B cell (primary cell): ENCODE data around the gene NIPAL3. TPM values are rescaled to one million over a fixed set of nuclear protein-coding genes. Genes with fewer than 3 reads are reported as not detected.

Experiments
- ATAC-seq: fragments of 200-7000 bp; cut with Tn5 transposase; one replicate; pipeline ENCODE4 v1.10.0; 2021; ENCODE audit warnings: low read depth, mild to moderate bottlenecking, moderate number of reproducible peaks, moderate library complexity
- CTCF ChIA-PET: fragments of 350-600 bp; sonication (Branson Sonifier 250); formaldehyde crosslinking; loops from one replicate; lab custom pipeline; 2021; ENCODE audit warnings: antibody characterized with exemption, inconsistent platforms; lab: Charles Lee
- POLR2A ChIA-PET: fragments of 350-600 bp; sonication (Branson Sonifier 250); formaldehyde crosslinking; loops from one replicate; lab custom pipeline; 2021; ENCODE audit warnings: antibody characterized with exemption; lab: Charles Lee
- DNase-seq: peaks from one replicate; pipeline ENCODE4 v3.0.0; 2013
- H2AFZ ChIP-seq: 2 replicates; pipeline ENCODE4 v1.6.1; 2012; ENCODE audit warnings: mild to moderate bottlenecking, low read depth, low read length; ENCODE audit not compliant: insufficient read depth, poor library complexity, severe bottlenecking
- H3K27ac ChIP-seq, 2 donors: 1 replicate in 1 of 2; 2 replicates in 1 of 2; pipeline ENCODE4 v1.5.1; 2012 to 2013; ENCODE audit warnings: low read length in 2 of 2, mild to moderate bottlenecking in 2 of 2, moderate library complexity in 1 of 2
- H3K27me3 ChIP-seq, 4 experiments: fragments of 200-600 bp in 1 of 4; sonication (generic) in 1 of 4; replicated peaks in 1 of 4; 1 replicate in 2 of 4; 2 replicates in 2 of 4; pipeline versions ENCODE4 v1.6.1 to v1.7.0; 2013 to 2016; ENCODE audit warnings: low read length in 3 of 4, mild to moderate bottlenecking in 2 of 4, mixed read lengths in 1 of 4, moderate library complexity in 1 of 4; ENCODE audit not compliant: insufficient read depth in 4 of 4, control insufficient read depth in 3 of 4; ENCODE audit errors: control extremely low read depth in 1 of 4
- H3K36me3 ChIP-seq, 2 experiments: replicated peaks in 1 of 2; 1 replicate in 1 of 2; 2 replicates in 1 of 2; pipeline versions ENCODE4 v1.6.1 to v1.7.1; 2013; ENCODE audit warnings: low read length in 1 of 2; ENCODE audit not compliant: insufficient read depth in 2 of 2, control insufficient read depth in 1 of 2; ENCODE audit errors: control extremely low read depth in 1 of 2, extremely low read depth in 1 of 2
- H3K4me1 ChIP-seq, 2 donors: fragments of 200-600 bp in 1 of 2; sonication (generic) in 1 of 2; 1 replicate in 1 of 2; 2 replicates in 1 of 2; pipeline versions ENCODE4 v1.5.1 to v1.6.1; 2013 to 2017; ENCODE audit warnings: low read length in 2 of 2; ENCODE audit not compliant: control insufficient read depth in 2 of 2, insufficient read depth in 2 of 2
- H3K4me2 ChIP-seq: replicated peaks from 2 replicates; pipeline ENCODE3; 2012; ENCODE audit warnings: mild to moderate bottlenecking, low read depth, low read length; ENCODE audit not compliant: poor library complexity, severe bottlenecking
- H3K4me3 ChIP-seq, 5 experiments: fragments of 200-600 bp in 1 of 5; sonication (generic) in 1 of 5; 1 replicate in 3 of 5; 2 replicates in 2 of 5; pipeline versions ENCODE4 v1.5.1 to v1.7.0; 2011 to 2016; ENCODE audit warnings: low read length in 4 of 5, mild to moderate bottlenecking in 4 of 5, low read depth in 2 of 5, control low read depth in 1 of 5, moderate library complexity in 1 of 5; ENCODE audit not compliant: insufficient read depth in 1 of 5; ENCODE audit errors: control extremely low read depth in 1 of 5, extremely low read depth in 1 of 5
- H3K79me2 ChIP-seq: fragments of 200-600 bp; sonication (generic); one replicate; pipeline ENCODE4 v1.6.0; 2016; ENCODE audit warnings: low read length; ENCODE audit not compliant: control insufficient read depth, insufficient read depth
- H3K9ac ChIP-seq: fragments of 200-600 bp; sonication (generic); 2 replicates; pipeline ENCODE4 v1.6.1; 2017; ENCODE audit warnings: mild to moderate bottlenecking, low read length, moderate library complexity
- H3K9me3 ChIP-seq, 3 donors: one replicate each; pipeline versions ENCODE4 v1.6.1 to v1.7.1; 2013; ENCODE audit warnings: low read length in 2 of 3; ENCODE audit not compliant: control insufficient read depth in 2 of 3, insufficient read depth in 1 of 3; ENCODE audit errors: control extremely low read depth in 1 of 3
- H4K20me1 ChIP-seq: 2 replicates; pipeline ENCODE4 v1.6.0; 2012; ENCODE audit warnings: mild to moderate bottlenecking, low read length; ENCODE audit not compliant: insufficient read depth, control insufficient read depth, poor library complexity, severe bottlenecking
- H3K27ac Mint-ChIP-seq: one replicate; pipeline ENCODE4 v1.8.0; 2021; ENCODE audit warnings: mixed read lengths
- H3K27me3 Mint-ChIP-seq: one replicate; pipeline ENCODE4 v1.8.0; 2021; ENCODE audit warnings: mixed read lengths
- H3K4me1 Mint-ChIP-seq: one replicate; pipeline ENCODE4 v1.8.0; 2021; ENCODE audit warnings: mixed read lengths
- H3K4me3 Mint-ChIP-seq: one replicate; pipeline ENCODE4 v1.8.0; 2021; ENCODE audit warnings: mixed read lengths
- H3K9me3 Mint-ChIP-seq: one replicate; pipeline ENCODE4 v1.8.0; 2022; ENCODE audit warnings: mixed read lengths; ENCODE audit not compliant: insufficient read depth
- CTCF ChIP-seq: fragments of 200-600 bp; IDR thresholded peaks from one replicate; pipeline ENCODE4 v1.8.0; 2022; ENCODE audit warnings: antibody characterized with exemption, mild to moderate bottlenecking
- EZH2 ChIP-seq: IDR thresholded peaks from 2 replicates; pipeline ENCODE4 v1.6.1; 2012; ENCODE audit warnings: borderline replicate concordance, low read depth, mild to moderate bottlenecking, moderate library complexity, low read length; ENCODE audit not compliant: insufficient read depth, poor library complexity, severe bottlenecking
- WGBS: methylation state at CpG from one replicate; pipeline ENCODE4 v1.1.5; 2013; ENCODE audit warnings: missing lambda C conversion rate; ENCODE audit not compliant: insufficient coverage; 5-methylcytosine and 5-hydroxymethylcytosine counted together
- intact Hi-C: fragments of 100-400 bp; cut with micrococcal nuclease; formaldehyde crosslinking; loops from one replicate; pipeline ENCODE4 v1.10.0; 2022
- polyA plus RNA-seq: library from polyadenylated mRNA; depleted of rRNA; stranded (reverse); fragments of >200 nt; gene quantifications from 2 replicates; pipeline ENCODE4 v1.2.3, GENCODE V29; 2012
- total RNA-seq, 2 donors: library from RNA; stranded (reverse); fragments of 120-200 nt in 1 of 2; gene quantifications; 1 replicate in 1 of 2; 2 replicates in 1 of 2; pipeline versions ENCODE4 v1.2.3 to v1.2.4, GENCODE V29; 2013 to 2022

Gene NIPAL3
- total and polyA plus RNA-seq, 2 donors (not counting 1 experiment from before 2014, with no cell fraction given) = 23.8 to 31.6 TPM

GRCh38 chr1:24437631-24438396 is 22.2 kb downstream of the NIPAL3 start:
- no peaks in the 10 kb centered on the region for H3K9me3 ChIP-seq
- no peak for TF ChIP-seq CTCF
- no peak for TF ChIP-seq EZH2
- H3K79me2 ChIP-seq = peaks cover 16% of the 10 kb centered on the region
- Mint-ChIP-seq H3K27me3 (no peaks in the 10 kb centered on the region), H3K9me3 (no peaks in the 10 kb centered on the region), H3K27ac (no peak overlapping the region), H3K4me3 (no peak overlapping the region), H3K4me1 (no peaks in the 10 kb centered on the region)
- H2AFZ ChIP-seq = no peak overlapping the region
- no peak overlapping the region for H3K27ac ChIP-seq
- H3K4me2 ChIP-seq = no peak overlapping the region
- no peaks in the 10 kb centered on the region for H3K27me3 ChIP-seq
- peaks cover 1 to 32% of the 10 kb centered on the region in 2 experiments for H3K36me3 ChIP-seq
- intact Hi-C loops = no loop called here
- H4K20me1 ChIP-seq = peaks cover 22% of the 10 kb centered on the region
- H3K4me3 ChIP-seq = no peak overlapping the region
- 97% methylated on average over 6 of the region's 9 CpGs for whole genome bisulfite sequencing
- CTCF ChIA-PET = interaction anchor here (0.8 kb wide), 1 partner anchor 103 kb away, joined by 3 read pairs; no protein-coding TSS in a partner anchor
- no peak overlapping the region for H3K9ac ChIP-seq
- POLR2A ChIA-PET = no interaction called here
- DNase-seq (no peak), ATAC-seq (no peak)
- no peaks in the 10 kb centered on the region for H3K4me1 ChIP-seq

GRCh38 chr1:24438423-24438901 is 22.9 kb downstream of the NIPAL3 start:
- DNase-seq (no peak), ATAC-seq (no peak)
- Histone ChIP-seq H4K20me1 (peaks cover 22% of the 10 kb centered on the region), H3K36me3 (peaks cover 3 to 25% of the 10 kb centered on the region in 2 experiments), H3K27ac (no peak overlapping the region), H3K4me1 (no peaks in the 10 kb centered on the region), H3K27me3 (no peaks in the 10 kb centered on the region), H3K4me3 (no peak overlapping the region), H3K4me2 (no peak overlapping the region), H3K9me3 (no peaks in the 10 kb centered on the region), H2AFZ (no peak overlapping the region), H3K79me2 (peaks cover 16% of the 10 kb centered on the region), H3K9ac (no peak overlapping the region)
- Mint-ChIP-seq H3K4me3 (no peak overlapping the region), H3K9me3 (no peaks in the 10 kb centered on the region), H3K4me1 (no peaks in the 10 kb centered on the region), H3K27me3 (no peaks in the 10 kb centered on the region), H3K27ac (no peak overlapping the region)
- ChIA-PET CTCF (interaction anchor here (0.8 kb wide), 1 partner anchor 102 kb away, joined by 3 read pairs; no protein-coding TSS in a partner anchor), POLR2A (no interaction called here)
- intact Hi-C loops = no loop called here
- WGBS = over 99% methylated on average over 9 of the region's 9 CpGs
- TF ChIP-seq EZH2 (no peak), CTCF (no peak)
